Measurements from ENCODE around the gene CBFA2T3.
"Not testable (repeated sequence)": the region's sequence is repeated elsewhere in the genome, so short reads cannot be mapped to it uniquely, and the experiment has no call there.

CBFA2T3 gene

GRCh38 chr16:89009343-89010209 lies 32.6 kb upstream of the CBFA2T3 start:
- peaks cover 0 to 33% of the 10 kb centered on the region in 2 donors for H3K27me3 ChIP-seq (ENCODE audit: control insufficient read depth in 1 of 2, insufficient read depth in 2 of 2, low read length in 2 of 2)
- H3K27ac ChIP-seq (ENCODE audit: low read depth, low read length): no peak overlapping the region
- no peaks in the 10 kb centered on the region for H3K4me1 ChIP-seq (ENCODE audit: insufficient read depth, low read length)
- no peak overlapping the region for H3K9ac ChIP-seq (ENCODE audit: low read length)
- H3K4me3 ChIP-seq (ENCODE audit: low read depth in 1 of 2, low read length in 2 of 2): no peak overlapping the region
- H3K36me3 ChIP-seq (ENCODE audit: insufficient read depth, low read length): no peaks in the 10 kb centered on the region
- no peaks in the 10 kb centered on the region for H3K9me3 ChIP-seq (ENCODE audit: low read length)

- not testable (repeated sequence) for H3K4me1 ChIP-seq (ENCODE audit: insufficient read depth, low read length); H3K27ac ChIP-seq (ENCODE audit: low read depth, low read length); H3K9me3 ChIP-seq (ENCODE audit: low read length); H3K4me3 ChIP-seq (ENCODE audit: low read depth in 1 of 2, low read length in 2 of 2); H3K9ac ChIP-seq (ENCODE audit: low read length); H3K36me3 ChIP-seq (ENCODE audit: insufficient read depth, low read length)
- peaks cover 0 to 37% of the 10 kb centered on the region in 2 donors for H3K27me3 ChIP-seq (ENCODE audit: control insufficient read depth in 1 of 2, insufficient read depth in 2 of 2, low read length in 2 of 2)
These were observed 31.8 kb upstream of the CBFA2T3 start for GRCh38 chr16:89008796-89009195.

GRCh38 chr16:89007371-89008249 lies 30.6 kb upstream of the CBFA2T3 start:
- peaks cover 0 to 41% of the 10 kb centered on the region in 2 donors for H3K27me3 ChIP-seq (ENCODE audit: control insufficient read depth in 1 of 2, insufficient read depth in 2 of 2, low read length in 2 of 2)
- no peak overlapping the region for H3K27ac ChIP-seq (ENCODE audit: low read depth, low read length)
- no peaks in the 10 kb centered on the region for H3K4me1 ChIP-seq (ENCODE audit: insufficient read depth, low read length)
- H3K9ac ChIP-seq (ENCODE audit: low read length): no peak overlapping the region
- no peaks in the 10 kb centered on the region for H3K36me3 ChIP-seq (ENCODE audit: insufficient read depth, low read length)
- H3K4me3 ChIP-seq (ENCODE audit: low read depth in 1 of 2, low read length in 2 of 2): no peak overlapping the region
- no peaks in the 10 kb centered on the region for H3K9me3 ChIP-seq (ENCODE audit: low read length)

GRCh38 chr16:89006036-89006752 lies 29.2 kb upstream of the CBFA2T3 start:
- Histone ChIP-seq H3K27ac (ENCODE audit: low read depth, low read length) (no peak overlapping the region), H3K9ac (ENCODE audit: low read length) (no peak overlapping the region), H3K9me3 (ENCODE audit: low read length) (peaks cover 7% of the 10 kb centered on the region), H3K4me1 (ENCODE audit: insufficient read depth, low read length) (no peaks in the 10 kb centered on the region), H3K4me3 (ENCODE audit: low read depth in 1 of 2, low read length in 2 of 2) (no peak overlapping the region), H3K27me3 (ENCODE audit: control insufficient read depth in 1 of 2, insufficient read depth in 2 of 2, low read length in 2 of 2) (peaks cover 1 to 47% of the 10 kb centered on the region in 2 donors), H3K36me3 (ENCODE audit: insufficient read depth, low read length) (no peaks in the 10 kb centered on the region)

- Histone ChIP-seq H3K9me3 (ENCODE audit: low read length) (peaks cover 12% of the 10 kb centered on the region), H3K9ac (ENCODE audit: low read length) (no peak overlapping the region), H3K27ac (ENCODE audit: low read depth, low read length) (no peak overlapping the region), H3K27me3 (ENCODE audit: control insufficient read depth in 1 of 2, insufficient read depth in 2 of 2, low read length in 2 of 2) (peaks cover 5 to 53% of the 10 kb centered on the region in 2 donors), H3K4me1 (ENCODE audit: insufficient read depth, low read length) (no peaks in the 10 kb centered on the region), H3K36me3 (ENCODE audit: insufficient read depth, low read length) (no peaks in the 10 kb centered on the region), H3K4me3 (ENCODE audit: low read depth in 1 of 2, low read length in 2 of 2) (no peak overlapping the region)
These were observed 28.4 kb upstream of the CBFA2T3 start for GRCh38 chr16:89005201-89006035.

GRCh38 chr16:89004209-89004831 lies 27.3 kb upstream of the CBFA2T3 start:
- no peak overlapping the region for H3K27ac ChIP-seq (ENCODE audit: low read depth, low read length)
- H3K9ac ChIP-seq (ENCODE audit: low read length): no peak overlapping the region
- no peaks in the 10 kb centered on the region for H3K36me3 ChIP-seq (ENCODE audit: insufficient read depth, low read length)
- no peaks in the 10 kb centered on the region for H3K4me1 ChIP-seq (ENCODE audit: insufficient read depth, low read length)
- peaks cover 5 to 46% of the 10 kb centered on the region in 2 donors for H3K27me3 ChIP-seq (ENCODE audit: control insufficient read depth in 1 of 2, insufficient read depth in 2 of 2, low read length in 2 of 2)
- H3K9me3 ChIP-seq (ENCODE audit: low read length): peaks cover 12% of the 10 kb centered on the region
- no peak overlapping the region for H3K4me3 ChIP-seq (ENCODE audit: low read depth in 1 of 2, low read length in 2 of 2)

- Histone ChIP-seq H3K9me3 (ENCODE audit: low read length) (peaks cover 13% of the 10 kb centered on the region), H3K27ac (ENCODE audit: low read depth, low read length) (no peak overlapping the region), H3K36me3 (ENCODE audit: insufficient read depth, low read length) (no peaks in the 10 kb centered on the region), H3K4me1 (ENCODE audit: insufficient read depth, low read length) (no peaks in the 10 kb centered on the region), H3K4me3 (ENCODE audit: low read depth in 1 of 2, low read length in 2 of 2) (no peak overlapping the region), H3K9ac (ENCODE audit: low read length) (no peak overlapping the region), H3K27me3 (ENCODE audit: control insufficient read depth in 1 of 2, insufficient read depth in 2 of 2, low read length in 2 of 2) (peaks cover 5 to 45% of the 10 kb centered on the region in 2 donors)
These were observed 26.8 kb upstream of the CBFA2T3 start for GRCh38 chr16:89003831-89004208.

- no peak overlapping the region for H3K4me3 ChIP-seq (ENCODE audit: low read depth in 1 of 2, low read length in 2 of 2)
- H3K4me1 ChIP-seq (ENCODE audit: insufficient read depth, low read length): no peaks in the 10 kb centered on the region
- H3K9ac ChIP-seq (ENCODE audit: low read length): no peak overlapping the region
- peaks cover 16% of the 10 kb centered on the region for H3K9me3 ChIP-seq (ENCODE audit: low read length)
- H3K27me3 ChIP-seq (ENCODE audit: control insufficient read depth in 1 of 2, insufficient read depth in 2 of 2, low read length in 2 of 2): peaks cover 5 to 48% of the 10 kb centered on the region in 2 donors
- H3K36me3 ChIP-seq (ENCODE audit: insufficient read depth, low read length): no peaks in the 10 kb centered on the region
- no peak overlapping the region for H3K27ac ChIP-seq (ENCODE audit: low read depth, low read length)
These were observed 26.1 kb upstream of the CBFA2T3 start for GRCh38 chr16:89002851-89003830.

GRCh38 chr16:89002081-89002480 lies 25.1 kb upstream of the CBFA2T3 start:
- H3K27me3 ChIP-seq (ENCODE audit: control insufficient read depth in 1 of 2, insufficient read depth in 2 of 2, low read length in 2 of 2): peaks cover 5 to 52% of the 10 kb centered on the region in 2 donors
- H3K27ac ChIP-seq (ENCODE audit: low read depth, low read length); H3K9ac ChIP-seq (ENCODE audit: low read length); H3K4me1 ChIP-seq (ENCODE audit: insufficient read depth, low read length); H3K36me3 ChIP-seq (ENCODE audit: insufficient read depth, low read length); H3K4me3 ChIP-seq (ENCODE audit: low read depth in 1 of 2, low read length in 2 of 2): not testable (repeated sequence)
- H3K9me3 ChIP-seq (ENCODE audit: low read length): peaks cover 25% of the 10 kb centered on the region
